IMR-90 (cell line): ENCODE data around the gene EHMT1. TPM values are rescaled to one million over a fixed set of nuclear protein-coding genes. Genes with fewer than 3 reads are reported as not detected.

Experiments used
- ATAC-seq: fragments of 200-7000 bp; cut with Tn5 transposase; 2 replicates; pipeline ENCODE4 v1.9.1; 2020; ENCODE audit warnings: low read depth, mild to moderate bottlenecking, moderate library complexity
- BruUV-seq: library from RNA; stranded (reverse); fragments of 400-500 nt; replicated peaks from 2 replicates; lab custom pipeline; 2021; lab: Mats Ljungman, UMichigan
- CTCF ChIA-PET: fragments of 300-600 bp; formaldehyde crosslinking; extraction: SDS; loops from one replicate; lab custom pipeline; 2021; ENCODE audit warnings: antibody characterized with exemption; lab: Yijun Ruan, JAX
- POLR2A ChIA-PET: fragments of 300-600 bp; sonication (Branson Sonifier 250); formaldehyde crosslinking; loops from one replicate; lab custom pipeline; 2022; ENCODE audit warnings: antibody characterized with exemption; ENCODE audit not compliant: unreplicated experiment; lab: Charles Lee
- DNase-seq: peaks from one replicate; pipeline ENCODE4 v3.0.0; 2013
- H2AFZ ChIP-seq: replicated peaks from 2 replicates; pipeline ENCODE3; 2013; ENCODE audit warnings: low read length, mild to moderate bottlenecking; ENCODE audit not compliant: poor library complexity
- H2AK5ac ChIP-seq: 2 replicates; pipeline ENCODE4 v1.6.1; 2013; ENCODE audit warnings: low read depth, low read length, inconsistent platforms
- H2AK9ac ChIP-seq: replicated peaks from 2 replicates; pipeline ENCODE3; 2013; ENCODE audit warnings: mild to moderate bottlenecking, low read depth, low read length, moderate library complexity; ENCODE audit not compliant: poor library complexity
- H2BK120ac ChIP-seq: 2 replicates; pipeline ENCODE4 v1.6.1; 2013; ENCODE audit warnings: low read depth, low read length, inconsistent platforms
- H2BK15ac ChIP-seq: 3 replicates; pipeline ENCODE4 v1.6.1; 2013; ENCODE audit warnings: low read depth, low read length, inconsistent platforms
- H2BK20ac ChIP-seq: 2 replicates; pipeline ENCODE4 v1.6.1; 2013; ENCODE audit warnings: low read depth, mild to moderate bottlenecking, inconsistent platforms, low read length, moderate library complexity
- H2BK5ac ChIP-seq: 2 replicates; pipeline ENCODE4 v1.6.1; 2013; ENCODE audit warnings: mild to moderate bottlenecking, low read depth, low read length, inconsistent platforms; ENCODE audit not compliant: poor library complexity, severe bottlenecking
- H3K14ac ChIP-seq: replicated peaks from 2 replicates; pipeline ENCODE4 v1.6.1; 2013; ENCODE audit warnings: low read depth, low read length, inconsistent platforms
- H3K18ac ChIP-seq: 2 replicates; pipeline ENCODE4 v1.6.1; 2013; ENCODE audit warnings: low read depth, low read length, control low read depth
- H3K23ac ChIP-seq: 2 replicates; pipeline ENCODE4 v1.6.1; 2013; ENCODE audit warnings: low read depth, low read length, inconsistent platforms
- H3K27ac ChIP-seq: 2 replicates; pipeline ENCODE4 v1.5.1; 2013; ENCODE audit warnings: mild to moderate bottlenecking, control low read depth, low read length; ENCODE audit not compliant: insufficient read depth
- H3K27me3 ChIP-seq: 2 replicates; pipeline ENCODE4 v1.6.1; 2013; ENCODE audit warnings: low read length; ENCODE audit not compliant: control insufficient read depth, insufficient read depth
- H3K36me3 ChIP-seq: 2 replicates; pipeline ENCODE4 v1.6.1; 2013; ENCODE audit warnings: low read length, mixed read lengths; ENCODE audit not compliant: control insufficient read depth, insufficient read depth
- H3K4ac ChIP-seq: 2 replicates; pipeline ENCODE4 v1.6.1; 2013; ENCODE audit warnings: low read depth, low read length, inconsistent platforms
- H3K4me1 ChIP-seq: 2 replicates; pipeline ENCODE4 v1.6.1; 2013; ENCODE audit warnings: low read length, mixed read lengths; ENCODE audit not compliant: control insufficient read depth, insufficient read depth
- H3K4me2 ChIP-seq: 2 replicates; pipeline ENCODE4 v1.6.1; 2013; ENCODE audit warnings: low read depth, mild to moderate bottlenecking, control low read depth, low read length, moderate library complexity
- H3K4me3 ChIP-seq: 2 replicates; pipeline ENCODE4 v1.5.1; 2013; ENCODE audit warnings: low read depth, mild to moderate bottlenecking, control low read depth, low read length, moderate library complexity; ENCODE audit not compliant: insufficient read depth
- H3K56ac ChIP-seq: 2 replicates; pipeline ENCODE4 v1.6.1; 2013; ENCODE audit warnings: low read length, inconsistent platforms; ENCODE audit not compliant: insufficient read depth; ENCODE audit errors: extremely low read depth
- H3K79me1 ChIP-seq, 2 experiments: 2 replicates each; pipeline ENCODE4 v1.6.1; 2013; ENCODE audit warnings: low read length in 2 of 2, inconsistent platforms in 1 of 2, low read depth in 1 of 2
- H3K9ac ChIP-seq: 2 replicates; pipeline ENCODE4 v1.6.1; 2013; ENCODE audit warnings: low read depth, low read length, control low read depth
- H3K9me1 ChIP-seq: 2 replicates; pipeline ENCODE4 v1.6.1; 2013; ENCODE audit warnings: low read length, inconsistent platforms; ENCODE audit not compliant: insufficient read depth
- H3K9me3 ChIP-seq: 2 replicates; pipeline ENCODE4 v1.6.1; 2013; ENCODE audit warnings: low read length; ENCODE audit not compliant: control insufficient read depth, insufficient read depth
- H4K20me1 ChIP-seq: 2 replicates; pipeline ENCODE4 v1.6.1; 2013; ENCODE audit warnings: low read length, inconsistent platforms; ENCODE audit not compliant: insufficient read depth
- H4K5ac ChIP-seq: 2 replicates; pipeline ENCODE4 v1.6.1; 2013; ENCODE audit warnings: mild to moderate bottlenecking, low read depth, low read length, control low read depth
- H4K8ac ChIP-seq, 2 experiments: 2 replicates each; pipeline ENCODE4 v1.6.1; 2013; ENCODE audit warnings: low read depth in 2 of 2, low read length in 2 of 2, control low read depth in 1 of 2, inconsistent platforms in 1 of 2
- H4K91ac ChIP-seq: 2 replicates; pipeline ENCODE4 v1.6.1; 2013; ENCODE audit warnings: low read depth, low read length, inconsistent platforms; ENCODE audit not compliant: insufficient read depth
- CHD1 ChIP-seq: IDR thresholded peaks from 2 replicates; pipeline ENCODE4 v1.6.1; 2012; ENCODE audit warnings: low read depth, low read length, improper control_type of control experiment
- MAFK ChIP-seq: IDR thresholded peaks from 2 replicates; pipeline ENCODE4 v1.6.1; 2012; ENCODE audit warnings: low read depth, low read length, improper control_type of control experiment
- MAZ ChIP-seq: IDR thresholded peaks from 2 replicates; pipeline ENCODE4 v1.6.1; 2012; ENCODE audit warnings: low read depth, mild to moderate bottlenecking, low read length, improper control_type of control experiment, moderate library complexity, borderline replicate concordance
- MXI1 ChIP-seq: IDR thresholded peaks from 2 replicates; pipeline ENCODE4 v1.6.1; 2012; ENCODE audit warnings: low read depth, mild to moderate bottlenecking, low read length, moderate library complexity, borderline replicate concordance
- NFE2L2 ChIP-seq: fragments of 150-350 bp; IDR thresholded peaks from 2 replicates; pipeline ENCODE4 v1.6.1; 2016; ENCODE audit warnings: low read depth, mild to moderate bottlenecking, low read length
- POLR2A ChIP-seq: IDR thresholded peaks from 2 replicates; pipeline ENCODE4 v1.6.1; 2012; ENCODE audit warnings: mild to moderate bottlenecking, low read depth, low read length
- RAD21 ChIP-seq: IDR thresholded peaks from 2 replicates; pipeline ENCODE4 v1.6.1; 2012; ENCODE audit warnings: low read length, improper control_type of control experiment
- RCOR1 ChIP-seq: IDR thresholded peaks from 2 replicates; pipeline ENCODE4 v1.6.1; 2012; ENCODE audit warnings: mild to moderate bottlenecking, low read length, improper control_type of control experiment; ENCODE audit not compliant: insufficient replicate concordance
- RFX5 ChIP-seq: IDR thresholded peaks from 2 replicates; pipeline ENCODE4 v1.8.0; 2012; ENCODE audit warnings: low read depth, mild to moderate bottlenecking, low read length, moderate library complexity
- SMC3 ChIP-seq: fragments of 150-350 bp; IDR thresholded peaks from 2 replicates; pipeline ENCODE4 v1.6.1; 2016; ENCODE audit warnings: low read depth, mild to moderate bottlenecking, antibody characterized with exemption, low read length, moderate library complexity
- WGBS, 2 experiments: methylation state at CpG; one replicate each; pipeline versions ENCODE4 v1.1.5 to v1.1.7; 2013; ENCODE audit warnings: missing lambda C conversion rate in 2 of 2; ENCODE audit not compliant: insufficient read length in 1 of 2; ENCODE audit errors: extremely low coverage in 2 of 2; 5-methylcytosine and 5-hydroxymethylcytosine counted together
- dilution Hi-C: fragments of 300-500 bp; cut with HindIII; formaldehyde crosslinking; loops from one replicate; pipeline ENCODE4 v1.14.3; 2018; ENCODE audit warnings: low sequenced_read_pairs; ENCODE audit not compliant: unreplicated experiment
- in situ Hi-C: fragments of 300-500 bp; cut with MboI; formaldehyde crosslinking; loops from 3 replicates; pipeline ENCODE4 v1.14.3; 2019; ENCODE audit warnings: low sequenced_read_pairs, inconsistent platforms, mixed read lengths
- intact Hi-C: fragments of 100-400 bp; cut with micrococcal nuclease; formaldehyde crosslinking; loops from 2 replicates; pipeline ENCODE4 v1.10.0; 2022
- polyA plus RNA-seq, 3 experiments: library from polyadenylated mRNA; depleted of rRNA; stranded (reverse); fragments of >200 nt; gene quantifications; 2 replicates each; pipeline ENCODE4 v1.2.3, GENCODE V29; 2012; ENCODE audit warnings: low replicate concordance in 1 of 3
- total RNA-seq: library from RNA; depleted of rRNA; stranded (reverse); fragments of >200 nt; gene quantifications from 2 replicates; pipeline ENCODE4 v1.2.3, GENCODE V29; 2012

The EHMT1 gene
- total and polyA plus RNA-seq, 2 of the 4 experiments (the other 2 are of a cell fraction): 32.8 to 35.1 TPM

DNA sequence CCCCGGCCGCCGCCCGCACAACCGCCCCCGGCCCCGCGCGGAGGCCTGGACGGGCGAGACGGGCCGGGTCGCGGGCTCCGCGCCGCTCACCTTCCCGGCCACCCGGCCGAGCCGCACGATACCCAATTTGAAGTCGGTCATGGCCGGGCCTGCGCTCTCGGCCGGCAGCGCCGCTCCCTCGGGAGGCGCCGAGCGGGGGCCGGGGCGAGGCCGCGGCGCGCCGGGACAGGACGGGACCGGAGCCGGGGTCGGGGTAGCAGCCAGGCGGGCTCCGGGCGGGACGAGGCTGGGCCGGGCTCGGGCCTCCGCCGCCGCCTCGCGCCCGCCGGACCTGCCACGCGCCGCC is 28.7 kb upstream of the EHMT1 start:
- DNase-seq (no peak), ATAC-seq (peak; percentile 42)
- peaks cover 10% of the 10 kb centered on the region; the same call in 1 of the 2 replicates for H4K20me1 ChIP-seq
- no peaks in the 10 kb centered on the region for H3K9me3 ChIP-seq
- H3K23ac ChIP-seq: no peak overlapping the region
- H3K9ac ChIP-seq: 0 out of 2 replicates have a peak overlapping the region, but pooled peaks have one; percentile 31
- H3K36me3 ChIP-seq: peaks cover 25% of the 10 kb centered on the region
- peaks cover 7% of the 10 kb centered on the region for H3K4me1 ChIP-seq
- H3K27ac ChIP-seq: peak overlapping the region; percentile 43; the same call in 1 of the 2 replicates
- H2AFZ ChIP-seq: peak overlapping the region; percentile 82
- H3K4me3 ChIP-seq: peak overlapping the region; percentile 99
- dilution Hi-C loops (no loop called here), intact Hi-C loops (no loop called here), in situ Hi-C loops (no loop called here)
- H2BK120ac ChIP-seq: no peak overlapping the region
- ChIA-PET CTCF (no interaction called here), POLR2A (interaction anchor here (1.1 kb wide), 1 partner anchor 15 kb away, joined by 3 read pairs; no protein-coding TSS in a partner anchor)
- peaks cover 7 to 35% of the 10 kb centered on the region in 2 experiments for H3K79me1 ChIP-seq
- no peaks in the 10 kb centered on the region for H3K27me3 ChIP-seq
- no peak overlapping the region for H2AK5ac ChIP-seq
- H2BK5ac ChIP-seq: no peak overlapping the region
- H2AK9ac ChIP-seq: peak overlapping the region; percentile 82
- no peak overlapping the region for H3K4ac ChIP-seq
- no peak overlapping the region for H3K56ac ChIP-seq
- no peak overlapping the region for H3K18ac ChIP-seq
- TF ChIP-seq RFX5 (no peak), MAFK (no peak), SMC3 (no peak), MXI1 (no peak), RCOR1 (no peak), NFE2L2 (no peak), MAZ (no peak), POLR2A (no peak), RAD21 (no peak), CHD1 (no peak)
- no peak overlapping the region for H4K5ac ChIP-seq
- no peak overlapping the region for H4K8ac ChIP-seq
- no peak overlapping the region for H2BK20ac ChIP-seq
- WGBS, 2 experiments: 0% methylated on average over 21 of the region's 61 CpGs; no CpG with 5 or more reads in 1 of the 2 experiments
- no peak overlapping the region; the same call in 1 of the 2 replicates for H3K4me2 ChIP-seq
- BruUV-seq: no TSS peak
- H3K9me1 ChIP-seq: no peaks in the 10 kb centered on the region
- H4K91ac ChIP-seq: no peak overlapping the region
- H2BK15ac ChIP-seq: no peak overlapping the region
- no peak overlapping the region for H3K14ac ChIP-seq
